DOHH2 (cell line): ENCODE data around the gene BHLHA15.

ENCODE experiments used
- H3F3A ChIP-seq: fragments of 200-600 bp; sonication (generic), shearing (Covaris generic); 2 replicates; pipeline ENCODE4 v1.6.0; 2016; ENCODE audit warnings: antibody characterized with exemption, mild to moderate bottlenecking; ENCODE audit not compliant: control insufficient read depth, insufficient read depth
- H3K27ac ChIP-seq: fragments of 200-600 bp; sonication (generic); 2 replicates; pipeline ENCODE4 v1.5.1; 2014; ENCODE audit warnings: low read depth, mild to moderate bottlenecking, low read length, moderate library complexity
- H3K27me3 ChIP-seq: fragments of 200-600 bp; sonication (generic); 2 replicates; pipeline ENCODE4 v1.6.1; 2014; ENCODE audit warnings: mild to moderate bottlenecking, low read length, mixed read lengths; ENCODE audit not compliant: control insufficient read depth
- H3K36me3 ChIP-seq: fragments of 200-600 bp; sonication (generic); 2 replicates; pipeline ENCODE4 v1.6.1; 2014; ENCODE audit warnings: mild to moderate bottlenecking, low read length, moderate library complexity, mixed read lengths; ENCODE audit not compliant: control insufficient read depth
- H3K4me1 ChIP-seq: fragments of 200-600 bp; sonication (generic); 2 replicates; pipeline ENCODE4 v1.6.1; 2014; ENCODE audit warnings: mild to moderate bottlenecking, low read length, mixed read lengths; ENCODE audit not compliant: control insufficient read depth
- H3K4me2 ChIP-seq: fragments of 200-600 bp; sonication (generic); 2 replicates; pipeline ENCODE4 v1.6.0; 2014; ENCODE audit warnings: mild to moderate bottlenecking, low read length, moderate library complexity
- H3K4me3 ChIP-seq: fragments of 200-600 bp; sonication (generic); 2 replicates; pipeline ENCODE4 v1.5.1; 2014; ENCODE audit warnings: mild to moderate bottlenecking, low read length, mixed read lengths
- H3K79me2 ChIP-seq: fragments of 200-600 bp; sonication (generic); 2 replicates; pipeline ENCODE4 v1.6.1; 2014; ENCODE audit warnings: mild to moderate bottlenecking, low read length, mixed read lengths; ENCODE audit not compliant: control insufficient read depth
- H3K9me2 ChIP-seq: fragments of 200-600 bp; sonication (generic); replicated peaks from 2 replicates; pipeline ENCODE4 v1.6.1; 2014; ENCODE audit warnings: mild to moderate bottlenecking, low read length, mixed read lengths; ENCODE audit not compliant: control insufficient read depth
- H3K9me3 ChIP-seq: fragments of 200-600 bp; sonication (generic); 2 replicates; pipeline ENCODE4 v1.6.1; 2014; ENCODE audit warnings: antibody characterized with exemption, low read length, mixed read lengths; ENCODE audit not compliant: control insufficient read depth, insufficient read depth
- H4K20me1 ChIP-seq: fragments of 200-600 bp; sonication (generic); 2 replicates; pipeline ENCODE4 v1.6.0; 2014; ENCODE audit warnings: low read depth, mild to moderate bottlenecking, antibody characterized with exemption, low read length, moderate library complexity; ENCODE audit not compliant: control insufficient read depth, insufficient read depth
- EZH2phosphoT487 ChIP-seq: fragments of 200-600 bp; sonication (generic); IDR thresholded peaks from 2 replicates; pipeline ENCODE4 v1.6.1; 2017; ENCODE audit warnings: borderline replicate concordance, mild to moderate bottlenecking, antibody characterized with exemption, low read length, moderate library complexity, mixed read lengths
- TF ChIP-seq, protein P1 (sequence below): fragments of 200-600 bp; sonication (generic); IDR thresholded peaks from one replicate; pipeline ENCODE4 v1.5.1; 2014; ENCODE audit warnings: antibody characterized with exemption, mild to moderate bottlenecking, low read depth, low read length; ENCODE audit not compliant: poor library complexity, severe bottlenecking

BHLHA15 gene

DNA sequence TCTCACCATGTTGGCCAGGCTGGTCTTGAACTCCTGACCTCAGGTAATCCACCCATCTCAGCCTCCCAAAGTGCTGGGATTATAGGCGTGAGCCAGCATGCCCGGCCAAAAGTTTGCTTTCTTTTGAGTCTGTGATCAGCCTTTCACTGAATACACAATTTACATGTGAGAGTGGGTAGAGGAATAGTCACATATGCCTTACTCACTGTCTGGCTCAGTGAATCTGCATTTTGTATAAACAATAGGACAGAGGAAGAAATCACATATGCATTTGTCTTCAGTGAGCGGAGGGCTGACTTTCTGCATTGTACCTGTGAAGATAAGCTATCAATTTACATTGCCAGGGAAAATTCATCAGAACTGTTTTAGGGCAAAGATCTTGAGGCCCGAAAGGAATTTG is 43.3 kb downstream of the BHLHA15 start:
- no peak overlapping the region for H3K4me3 ChIP-seq
- H3K9me2 ChIP-seq = no peaks in the 10 kb centered on the region
- H4K20me1 ChIP-seq = no peaks in the 10 kb centered on the region
- no peak for TF ChIP-seq EZH2phosphoT487
- TF ChIP-seq, protein P1, sequence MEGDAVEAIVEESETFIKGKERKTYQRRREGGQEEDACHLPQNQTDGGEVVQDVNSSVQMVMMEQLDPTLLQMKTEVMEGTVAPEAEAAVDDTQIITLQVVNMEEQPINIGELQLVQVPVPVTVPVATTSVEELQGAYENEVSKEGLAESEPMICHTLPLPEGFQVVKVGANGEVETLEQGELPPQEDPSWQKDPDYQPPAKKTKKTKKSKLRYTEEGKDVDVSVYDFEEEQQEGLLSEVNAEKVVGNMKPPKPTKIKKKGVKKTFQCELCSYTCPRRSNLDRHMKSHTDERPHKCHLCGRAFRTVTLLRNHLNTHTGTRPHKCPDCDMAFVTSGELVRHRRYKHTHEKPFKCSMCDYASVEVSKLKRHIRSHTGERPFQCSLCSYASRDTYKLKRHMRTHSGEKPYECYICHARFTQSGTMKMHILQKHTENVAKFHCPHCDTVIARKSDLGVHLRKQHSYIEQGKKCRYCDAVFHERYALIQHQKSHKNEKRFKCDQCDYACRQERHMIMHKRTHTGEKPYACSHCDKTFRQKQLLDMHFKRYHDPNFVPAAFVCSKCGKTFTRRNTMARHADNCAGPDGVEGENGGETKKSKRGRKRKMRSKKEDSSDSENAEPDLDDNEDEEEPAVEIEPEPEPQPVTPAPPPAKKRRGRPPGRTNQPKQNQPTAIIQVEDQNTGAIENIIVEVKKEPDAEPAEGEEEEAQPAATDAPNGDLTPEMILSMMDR = no peak
- peaks cover 16% of the 10 kb centered on the region for H3F3A ChIP-seq
- H3K4me2 ChIP-seq = no peak overlapping the region
- no peaks in the 10 kb centered on the region for H3K9me3 ChIP-seq
- H3K4me1 ChIP-seq = peaks cover 31% of the 10 kb centered on the region
- peaks cover 11% of the 10 kb centered on the region for H3K79me2 ChIP-seq
- H3K27me3 ChIP-seq = no peaks in the 10 kb centered on the region
- H3K36me3 ChIP-seq = peaks cover 2% of the 10 kb centered on the region; the same call in 1 of the 2 replicates
- H3K27ac ChIP-seq = no peak overlapping the region

DNA sequence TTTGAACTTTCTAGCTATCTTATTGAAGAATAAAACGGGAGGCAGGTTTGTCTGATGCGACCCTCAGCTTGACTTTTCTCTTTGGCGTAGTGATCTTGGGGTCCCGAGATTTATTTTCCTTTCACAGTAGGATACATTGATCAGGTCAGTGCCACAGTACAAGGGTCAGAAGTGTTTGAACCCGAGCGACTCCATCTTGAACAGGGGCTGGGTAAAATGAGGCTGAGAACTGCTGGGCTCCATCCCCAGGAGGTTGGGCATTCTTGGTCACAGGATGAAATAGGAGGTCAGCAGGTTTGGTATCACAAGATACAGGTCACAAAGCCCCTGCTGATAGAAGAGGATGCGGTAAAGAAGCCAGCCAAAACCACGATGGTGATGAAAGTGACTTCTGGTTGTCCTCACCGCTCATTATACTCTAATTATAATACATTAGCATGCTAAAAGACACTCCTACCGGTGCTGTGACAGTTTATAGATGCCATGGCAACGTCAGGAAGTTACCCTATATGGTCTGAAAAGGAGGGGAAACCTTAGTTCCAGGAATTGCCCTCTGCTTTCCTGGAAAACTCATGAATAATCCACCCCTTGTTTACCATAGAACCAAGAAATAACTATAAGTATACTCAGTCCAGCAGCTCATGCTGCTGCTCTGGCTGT is 43.8 kb downstream of the BHLHA15 start:
- H3K4me1 ChIP-seq = peaks cover 25% of the 10 kb centered on the region

DNA sequence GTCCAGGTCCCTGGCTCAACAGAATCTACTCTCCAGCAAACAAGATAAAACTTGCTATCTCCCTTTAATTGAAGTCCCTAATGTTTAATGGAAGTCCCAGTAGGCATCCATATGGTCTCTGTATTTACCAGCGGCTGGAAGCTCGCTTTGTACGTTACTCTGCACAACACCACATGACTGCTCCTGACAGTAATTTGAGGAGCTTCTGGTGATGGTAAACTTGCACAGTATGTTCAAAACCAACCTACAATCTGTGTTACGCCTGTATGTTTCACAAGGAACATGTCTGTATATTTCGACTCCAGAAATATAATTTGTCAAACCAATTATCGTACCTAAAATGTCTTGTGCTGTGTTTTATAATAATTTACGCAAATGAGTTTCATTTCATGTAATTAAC is 45.2 kb downstream of the BHLHA15 start:
- TF ChIP-seq, protein P1 = no peak
- TF ChIP-seq EZH2phosphoT487 = no peak
- Histone ChIP-seq H3K27ac (no peak overlapping the region), H3K27me3 (no peaks in the 10 kb centered on the region), H3K36me3 (peaks cover 3% of the 10 kb centered on the region; the same call in 1 of the 2 replicates), H3K9me2 (no peaks in the 10 kb centered on the region), H3K4me2 (no peak overlapping the region), H3F3A (peaks cover 2% of the 10 kb centered on the region), H4K20me1 (no peaks in the 10 kb centered on the region), H3K4me3 (no peak overlapping the region), H3K4me1 (peaks cover 12% of the 10 kb centered on the region), H3K79me2 (peaks cover 8% of the 10 kb centered on the region), H3K9me3 (peaks cover 3% of the 10 kb centered on the region; the same call in 1 of the 2 replicates)

More for the DNA sequence above, 43.8 kb downstream of the BHLHA15 start:
- Histone ChIP-seq H3F3A (peaks cover 12% of the 10 kb centered on the region), H3K4me3 (no peak overlapping the region), H3K27ac (no peak overlapping the region), H3K9me2 (no peaks in the 10 kb centered on the region), H3K9me3 (no peaks in the 10 kb centered on the region), H3K79me2 (peaks cover 8% of the 10 kb centered on the region), H4K20me1 (no peaks in the 10 kb centered on the region), H3K27me3 (no peaks in the 10 kb centered on the region), H3K36me3 (no peaks in the 10 kb centered on the region), H3K4me2 (no peak overlapping the region)
- TF ChIP-seq, protein P1 = no peak
- TF ChIP-seq EZH2phosphoT487 = no peak
